HG03520 (cell line): Measurements from ENCODE around the gene ANKRD13D.

ENCODE experiments used
- ATAC-seq: cut with Tn5 transposase; IDR thresholded peaks from one replicate; pipeline ENCODE4 v1.9.1; 2021; ENCODE audit warnings: mild to moderate bottlenecking, moderate library complexity; ENCODE audit not compliant: unreplicated experiment

Gene ANKRD13D

DNA sequence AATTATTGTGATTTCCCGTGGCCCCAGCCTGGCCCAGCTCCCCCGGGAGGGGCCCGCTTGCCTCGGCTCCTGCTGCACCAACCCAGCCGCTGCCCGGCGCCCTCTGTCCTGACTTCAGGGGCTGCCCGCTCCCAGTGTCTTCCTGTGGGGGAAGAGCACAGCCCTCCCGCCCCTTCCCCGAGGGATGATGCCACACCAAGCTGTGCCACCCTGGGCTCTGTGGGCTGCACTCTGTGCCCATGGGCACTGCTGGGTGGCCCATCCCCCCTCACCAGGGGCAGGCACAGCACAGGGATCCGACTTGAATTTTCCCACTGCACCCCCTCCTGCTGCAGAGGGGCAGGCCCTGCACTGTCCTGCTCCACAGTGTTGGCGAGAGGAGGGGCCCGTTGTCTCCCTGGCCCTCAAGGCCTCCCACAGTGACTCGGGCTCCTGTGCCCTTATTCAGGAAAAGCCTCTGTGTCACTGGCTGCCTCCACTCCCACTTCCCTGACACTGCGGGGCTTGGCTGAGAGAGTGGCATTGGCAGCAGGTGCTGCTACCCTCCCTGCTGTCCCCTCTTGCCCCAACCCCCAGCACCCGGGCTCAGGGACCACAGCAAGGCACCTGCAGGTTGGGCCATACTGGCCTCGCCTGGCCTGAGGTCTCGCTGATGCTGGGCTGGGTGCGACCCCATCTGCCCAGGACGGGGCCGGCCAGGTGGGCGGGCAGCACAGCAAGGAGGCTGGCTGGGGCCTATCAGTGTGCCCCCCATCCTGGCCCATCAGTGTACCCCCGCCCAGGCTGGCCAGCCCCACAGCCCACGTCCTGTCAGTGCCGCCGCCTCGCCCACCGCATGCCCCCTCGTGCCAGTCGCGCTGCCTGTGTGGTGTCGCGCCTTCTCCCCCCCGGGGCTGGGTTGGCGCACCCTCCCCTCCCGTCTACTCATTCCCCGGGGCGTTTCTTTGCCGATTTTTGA, 3.3 kb upstream of the ANKRD13D start:
- no peak for ATAC-seq

DNA sequence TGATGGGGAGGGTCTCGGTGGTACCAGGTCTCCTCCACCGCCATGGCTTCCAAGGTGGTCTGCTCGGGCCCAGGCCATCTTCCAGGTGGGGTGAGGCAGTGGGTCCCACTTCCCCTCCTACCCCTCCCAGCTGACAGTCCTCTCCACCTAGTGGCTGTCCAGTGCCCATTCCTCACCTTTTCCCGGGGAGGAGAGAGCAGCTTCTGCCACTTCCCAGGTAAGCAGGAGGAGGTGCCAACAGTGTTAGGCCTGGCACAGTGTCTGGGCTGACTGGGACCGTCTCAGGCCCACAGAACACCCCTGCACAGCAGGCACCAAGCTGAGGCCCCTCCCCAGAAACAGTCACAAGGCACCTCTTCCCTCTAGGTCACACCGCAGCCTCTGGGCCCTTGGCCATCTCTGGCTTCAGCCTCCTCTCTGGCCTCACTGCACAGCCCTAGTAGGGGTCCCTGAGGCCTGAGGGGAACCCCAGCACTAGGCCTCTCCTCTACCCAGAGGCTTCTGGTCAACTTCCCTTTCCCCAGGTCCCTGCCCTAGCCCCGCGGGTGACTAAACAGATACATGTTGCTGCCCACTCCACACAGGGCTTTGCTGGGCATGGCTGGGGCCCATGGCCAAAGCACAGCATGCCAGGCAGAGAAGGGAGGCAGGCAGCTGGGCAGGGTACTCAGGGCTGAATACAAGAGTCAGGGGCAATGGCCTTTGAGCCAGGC, 2.3 kb upstream of the ANKRD13D start:
- ATAC-seq, result no peak

DNA sequence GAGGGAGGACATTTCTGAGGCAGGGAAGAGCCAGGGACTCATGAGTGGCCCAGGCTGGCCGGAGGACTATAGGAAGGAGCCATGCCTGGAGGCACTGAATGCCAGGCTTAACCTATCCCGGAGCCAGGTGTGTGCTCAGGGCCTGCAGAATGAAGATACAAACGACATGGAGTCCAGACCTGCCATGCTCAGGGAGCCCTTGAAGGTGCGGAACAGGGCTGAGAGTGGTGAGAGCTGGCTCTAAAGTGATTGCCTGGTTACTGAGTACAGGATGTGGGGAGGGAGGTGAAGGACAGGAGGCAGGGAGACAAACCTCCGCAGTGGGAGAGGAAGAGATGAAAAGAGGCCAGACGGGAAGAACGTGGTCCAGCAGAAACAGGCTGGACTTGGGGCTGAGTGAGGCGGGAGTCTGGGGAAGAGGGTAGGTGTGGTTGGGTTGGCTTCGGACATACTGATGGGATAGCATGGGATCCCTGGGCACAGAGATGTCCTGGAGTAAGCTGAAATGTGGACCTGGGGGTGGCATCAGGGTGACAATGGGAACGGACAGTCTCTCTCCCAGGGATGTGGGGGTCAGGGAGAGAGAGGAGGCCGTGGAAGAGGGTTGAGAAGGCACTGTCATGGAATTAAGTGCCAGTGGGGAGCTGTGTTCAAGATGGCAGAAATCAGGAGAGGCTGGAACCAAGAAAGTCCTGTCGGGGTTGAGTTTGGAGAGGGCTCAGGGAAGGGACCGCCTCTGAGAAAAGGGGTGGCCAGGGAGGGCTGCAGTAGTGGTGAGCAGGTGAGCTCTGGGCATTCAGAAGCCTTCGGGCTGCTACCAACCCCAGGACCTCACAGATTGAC, 1.5 kb upstream of the ANKRD13D start:
- no peak for ATAC-seq

- ATAC-seq, result no peak
These were observed 978 bp upstream of the ANKRD13D start for GRCh38 chr11:67288198-67288451.

GRCh38 chr11:67288452-67289225, 464 bp upstream of the ANKRD13D start:
- ATAC-seq, result peak; percentile 54

DNA sequence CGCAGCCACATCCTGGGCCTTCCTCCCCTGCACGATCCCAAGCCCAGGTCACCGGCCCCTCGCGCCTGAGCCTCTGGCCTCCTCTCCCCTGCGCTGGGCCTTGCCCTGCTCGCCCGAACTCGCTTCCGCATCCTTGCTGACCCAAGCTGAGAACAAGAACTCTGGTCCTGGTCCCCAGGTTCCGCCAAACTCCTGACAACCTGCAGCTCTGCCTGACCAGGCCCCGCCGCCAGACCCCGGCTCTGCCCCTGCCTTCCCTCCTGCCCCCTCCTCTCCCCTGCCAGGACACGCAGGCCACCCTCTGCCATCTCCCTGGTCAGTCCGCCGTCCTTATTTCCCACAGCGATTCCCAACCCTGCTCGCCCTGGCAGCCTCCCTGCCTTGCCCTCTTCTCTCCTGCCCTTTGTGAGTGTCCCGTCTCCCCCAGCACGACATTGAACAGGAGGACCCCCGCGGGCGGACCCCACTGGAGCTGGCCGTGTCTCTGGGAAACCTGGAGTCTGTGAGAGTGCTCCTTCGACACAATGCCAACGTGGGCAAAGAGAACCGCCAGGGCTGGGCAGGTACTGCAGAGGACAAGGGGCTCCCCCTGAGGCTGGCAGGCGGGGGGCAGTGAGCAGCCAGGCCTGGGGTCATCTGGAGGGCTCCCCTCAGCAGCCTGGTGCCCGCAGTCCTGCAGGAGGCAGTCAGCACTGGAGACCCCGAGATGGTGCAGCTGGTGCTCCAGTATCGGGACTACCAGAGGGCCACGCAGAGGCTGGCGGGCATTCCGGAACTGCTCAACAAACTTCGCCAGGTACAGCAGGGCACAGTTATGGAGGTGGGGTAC, 762 bp downstream of the ANKRD13D start:
- no peak for ATAC-seq

- no peak for ATAC-seq
These were observed 1.7 kb downstream of the ANKRD13D start for GRCh38 chr11:67290801-67291200.

- no peak for ATAC-seq
These were observed 2.6 kb downstream of the ANKRD13D start for GRCh38 chr11:67291481-67292381.

- no peak for ATAC-seq
These were observed 3.6 kb downstream of the ANKRD13D start for GRCh38 chr11:67292671-67293070.

DNA sequence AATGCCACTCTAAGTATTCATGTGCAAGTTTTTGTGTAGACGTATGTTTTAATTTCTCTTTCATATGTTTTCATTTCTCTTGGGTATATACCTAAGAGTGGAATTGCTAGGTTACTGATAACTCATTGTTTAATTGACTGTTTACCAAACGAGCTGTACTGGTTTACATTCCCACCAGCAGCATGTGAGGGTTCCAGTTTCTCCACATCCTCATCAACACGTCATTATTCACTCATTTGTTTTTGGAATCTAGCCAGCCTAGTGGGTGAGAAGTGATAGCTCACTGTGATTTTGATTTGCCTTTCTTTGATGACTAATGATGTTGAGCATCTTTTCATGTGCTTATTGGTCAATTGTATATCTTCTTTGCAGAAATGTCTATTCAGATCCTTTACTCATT, 4.0 kb downstream of the ANKRD13D start:
- ATAC-seq, result no peak

GRCh38 chr11:67295846-67296245, 6.7 kb downstream of the ANKRD13D start:
- no peak for ATAC-seq

GRCh38 chr11:67298786-67299185, 9.7 kb downstream of the ANKRD13D start:
- no peak for ATAC-seq

DNA sequence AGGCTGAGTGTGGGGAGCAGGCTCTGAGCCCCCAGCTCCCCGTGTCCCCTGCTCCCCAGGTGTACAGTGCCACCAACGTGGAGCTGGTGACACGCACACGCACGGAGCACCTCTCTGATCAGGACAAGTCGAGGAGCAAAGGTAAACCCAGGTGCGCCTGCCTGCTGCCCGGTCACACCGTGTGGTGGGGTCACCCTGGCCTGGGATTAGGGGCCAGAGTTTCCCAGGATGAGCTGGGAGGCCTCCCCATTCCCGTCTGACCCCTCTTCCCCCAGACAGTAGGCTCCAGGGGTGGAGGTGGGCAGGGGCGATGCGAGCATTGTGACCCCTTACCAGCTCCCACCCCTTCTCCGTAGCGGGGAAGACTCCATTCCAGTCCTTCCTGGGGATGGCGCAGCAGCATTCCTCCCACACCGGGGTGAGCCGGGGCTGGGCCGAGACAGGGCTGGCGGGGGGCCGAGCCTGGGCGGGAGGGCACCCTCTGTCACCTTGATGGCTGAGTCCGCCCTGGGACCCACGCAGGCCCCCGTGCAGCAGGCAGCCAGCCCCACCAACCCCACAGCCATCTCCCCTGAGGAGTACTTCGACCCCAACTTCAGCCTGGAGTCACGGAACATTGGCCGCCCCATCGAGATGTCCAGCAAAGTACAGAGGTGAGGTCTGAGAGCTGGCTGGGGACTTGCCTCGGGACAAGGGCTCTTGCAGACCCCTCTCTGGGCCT, 10.5 kb downstream of the ANKRD13D start:
- ATAC-seq, result no peak

- ATAC-seq, result no peak
These were observed 11.2 kb downstream of the ANKRD13D start for GRCh38 chr11:67300256-67300755.

DNA sequence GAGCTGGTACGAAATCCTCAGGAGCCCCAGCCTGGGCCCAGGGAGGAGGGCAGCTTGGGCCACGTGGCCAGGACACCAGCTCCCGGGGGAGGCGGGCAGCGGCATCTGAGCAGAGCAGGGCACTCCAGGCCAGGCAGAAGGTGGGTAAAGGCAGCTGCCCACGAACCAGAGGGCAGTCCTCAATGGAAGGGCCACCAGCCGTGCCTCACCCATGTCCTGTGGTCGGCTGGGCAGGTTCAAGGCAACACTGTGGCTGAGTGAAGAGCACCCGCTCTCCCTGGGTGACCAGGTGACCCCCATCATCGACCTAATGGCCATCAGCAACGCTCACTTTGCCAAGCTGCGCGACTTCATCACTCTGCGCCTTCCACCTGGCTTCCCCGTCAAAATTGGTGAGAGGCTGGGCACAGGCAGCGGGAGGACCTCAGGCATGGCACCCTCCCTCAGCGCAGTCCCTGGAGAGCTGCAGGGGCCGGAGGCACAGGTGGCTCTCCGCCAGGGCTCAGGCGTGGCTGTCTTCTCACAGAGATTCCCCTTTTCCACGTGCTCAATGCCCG, 11.7 kb downstream of the ANKRD13D start:
- ATAC-seq, result no peak

- ATAC-seq, result no peak
These were observed 12.3 kb downstream of the ANKRD13D start for GRCh38 chr11:67301313-67301921.

DNA sequence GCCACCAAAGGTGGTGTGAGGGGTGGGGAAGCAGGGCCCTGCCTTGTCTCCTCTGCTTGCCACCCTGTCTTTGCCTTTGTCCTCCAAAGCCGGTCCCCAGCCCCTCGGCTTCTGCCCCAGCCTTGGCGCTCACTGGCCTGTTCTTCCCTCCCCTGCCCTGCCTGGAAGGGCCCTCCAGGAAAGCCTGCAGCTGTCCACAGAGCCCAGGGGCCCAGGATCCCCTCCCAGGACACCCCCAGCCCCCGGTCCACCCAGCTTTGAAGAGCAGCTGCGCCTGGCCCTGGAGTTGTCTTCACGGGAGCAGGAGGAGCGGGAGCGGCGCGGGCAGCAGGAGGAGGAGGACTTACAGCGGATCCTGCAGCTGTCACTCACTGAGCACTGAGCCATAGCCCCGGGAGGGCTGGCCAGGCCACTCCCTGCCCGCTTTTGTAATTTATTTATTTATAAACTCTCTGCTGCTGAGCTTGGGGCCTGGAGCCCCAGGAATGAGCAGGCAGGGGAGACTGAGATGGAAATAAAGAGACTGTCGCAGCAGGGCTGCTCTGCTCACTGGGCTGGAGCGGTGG, 12.9 kb downstream of the ANKRD13D start:
- ATAC-seq, result no peak
